ENCODE data around the gene RAD51B.

RAD51B gene

GRCh38 chr14:68482772-68483395, 663.3 kb downstream of the RAD51B start:
- no peak overlapping the region for H3K27ac ChIP-seq (replicated peaks)
- H3K27me3 ChIP-seq (ENCODE audit: insufficient read depth, poor library complexity, severe bottlenecking): no peaks in the 10 kb centered on the region
- no peak for DNase-seq (ENCODE audit: low read depth in 1 of 2, low spot score in 1 of 2)
- no peak for TF ChIP-seq REST (IDR thresholded peaks at IDR 0.05; ENCODE audit: insufficient replicate concordance, low read depth)
- no peak for TF ChIP-seq GABPA (IDR thresholded peaks at IDR 0.05; ENCODE audit: low read depth)
- no peak for TF ChIP-seq CTCF (IDR thresholded peaks at IDR 0.05; ENCODE audit: insufficient read depth, low read length)
- no peak for TF ChIP-seq SPI1 (IDR thresholded peaks at IDR 0.05; ENCODE audit: borderline replicate concordance, low read depth)
- no peak for TF ChIP-seq POLR2AphosphoS5 (IDR thresholded peaks at IDR 0.05; ENCODE audit: low read depth)
- no peak overlapping the region for H3K4me3 ChIP-seq (replicated peaks; ENCODE audit: insufficient read depth, low read length)

GRCh38 chr14:68486033-68486732, 666.6 kb downstream of the RAD51B start:
- Histone ChIP-seq H3K27me3 (ENCODE audit: insufficient read depth, poor library complexity, severe bottlenecking) (no peaks in the 10 kb centered on the region), H3K27ac (replicated peaks) (no peak overlapping the region), H3K4me3 (replicated peaks; ENCODE audit: insufficient read depth, low read length) (no peak overlapping the region)
- TF ChIP-seq CTCF (IDR thresholded peaks at IDR 0.05; ENCODE audit: insufficient read depth, low read length): no peak
- TF ChIP-seq REST (IDR thresholded peaks at IDR 0.05; ENCODE audit: insufficient replicate concordance, low read depth): no peak
- TF ChIP-seq SPI1 (IDR thresholded peaks at IDR 0.05; ENCODE audit: borderline replicate concordance, low read depth): no peak
- TF ChIP-seq GABPA (IDR thresholded peaks at IDR 0.05; ENCODE audit: low read depth): no peak
- no peak for TF ChIP-seq POLR2AphosphoS5 (IDR thresholded peaks at IDR 0.05; ENCODE audit: low read depth)
- DNase-seq (ENCODE audit: low read depth in 1 of 2, low spot score in 1 of 2): no peak

GRCh38 chr14:68486809-68487208, 667.2 kb downstream of the RAD51B start:
- no peak for DNase-seq (ENCODE audit: low read depth in 1 of 2, low spot score in 1 of 2)
- no peak for TF ChIP-seq GABPA (IDR thresholded peaks at IDR 0.05; ENCODE audit: low read depth)
- TF ChIP-seq POLR2AphosphoS5 (IDR thresholded peaks at IDR 0.05; ENCODE audit: low read depth): no peak
- no peak for TF ChIP-seq SPI1 (IDR thresholded peaks at IDR 0.05; ENCODE audit: borderline replicate concordance, low read depth)
- no peak for TF ChIP-seq REST (IDR thresholded peaks at IDR 0.05; ENCODE audit: insufficient replicate concordance, low read depth)
- TF ChIP-seq CTCF (IDR thresholded peaks at IDR 0.05; ENCODE audit: insufficient read depth, low read length): no peak
- Histone ChIP-seq H3K27ac (replicated peaks) (no peak overlapping the region), H3K27me3 (ENCODE audit: insufficient read depth, poor library complexity, severe bottlenecking) (no peaks in the 10 kb centered on the region), H3K4me3 (replicated peaks; ENCODE audit: insufficient read depth, low read length) (no peak overlapping the region)

Data from HL-60 (cell line).